ENCODE measurements around the gene ELF4. TPM values are rescaled to one million over a fixed set of nuclear protein-coding genes. Genes with fewer than 3 reads are reported as not detected.
A peak's percentile ranks its signal among the peaks of the same experiment; 100 is the strongest.

ELF4 gene
- total RNA-seq, 1 experiment from 2014 or later = 19.2 TPM

GRCh38 chrX:130118441-130119311, 8.4 kb upstream of the ELF4 start:
- BruUV-seq (replicated peaks) = no TSS peak
- Histone ChIP-seq H3K27ac (ENCODE audit: low read depth, low read length) (0 out of 2 replicates have a peak overlapping the region, but pooled peaks have one; percentile 13), H3K36me3 (ENCODE audit: control insufficient read depth in 1 of 2, insufficient read depth in 2 of 2, low read length in 2 of 2) (no peaks in the 10 kb centered on the region), H3K9me2 (ENCODE audit: insufficient read depth) (no peaks in the 10 kb centered on the region), H3K4me3 (replicated peaks in 1 of 2; ENCODE audit: low read depth in 1 of 2, low read length in 2 of 2) (no peak overlapping the region), H3K9me3 (ENCODE audit: control insufficient read depth in 1 of 2, insufficient read depth in 1 of 2, low read depth in 1 of 2, low read length in 2 of 2) (no peaks in the 10 kb centered on the region), H4K20me1 (ENCODE audit: insufficient read depth) (no peaks in the 10 kb centered on the region), H3K27me3 (ENCODE audit: insufficient read depth, low read length) (no peaks in the 10 kb centered on the region), H3K79me2 (ENCODE audit: insufficient read depth, low read length) (no peaks in the 10 kb centered on the region), H2AFZ (ENCODE audit: low read depth, low read length, poor library complexity, severe bottlenecking) (no peak overlapping the region), H3K4me2 (ENCODE audit: low read length) (peak overlapping the region; percentile 58), H3K9ac (ENCODE audit: low read length) (no peak overlapping the region), H3K4me1 (ENCODE audit: control insufficient read depth in 1 of 2, insufficient read depth in 2 of 2, low read length in 2 of 2) (peaks cover 34 to 64% of the 10 kb centered on the region in 2 experiments)
- TF ChIP-seq SIN3A (IDR thresholded peaks at IDR 0.05; ENCODE audit: low read depth) = no peak
- no peak for TF ChIP-seq JUND (IDR thresholded peaks at IDR 0.05)
- no peak for TF ChIP-seq YY1 (IDR thresholded peaks at IDR 0.05; ENCODE audit: extremely low read depth, insufficient replicate concordance, low read depth, low read length)
- TF ChIP-seq REST (IDR thresholded peaks at IDR 0.05; ENCODE audit: low read depth) = no peak
- TF ChIP-seq CEBPB (IDR thresholded peaks at IDR 0.05; ENCODE audit: low read depth) = no peak
- no peak for TF ChIP-seq ATF3 (IDR thresholded peaks at IDR 0.05)
- DNase-seq (ENCODE audit: low read depth, low spot score) = no peak
- CTCF ChIA-PET = no interaction called here
- intact Hi-C loops (cut with micrococcal nuclease) = no loop called here
- RAD21 ChIA-PET (ENCODE audit: low non-redundant PET in 1 of 2, low total read pairs in 2 of 2, uncharacterized antibody in 2 of 2, unreplicated experiment in 2 of 2) = no interaction called here
- 0 out of 2 replicates have a peak, but pooled peaks have one; percentile 12 for ATAC-seq
- POLR2A ChIA-PET = no interaction called here
